GM12878 (cell line): ENCODE data around the gene SMOC2.

Experiments used
- MXI1 ChIP-seq: fragments of 150-350 bp; IDR thresholded peaks from 2 replicates; pipeline ENCODE4 v1.6.1; 2011; ENCODE audit warnings: low read depth, mild to moderate bottlenecking, inconsistent platforms, low read length, improper control_type of control experiment
- NFYB ChIP-seq: IDR thresholded peaks from 2 replicates; pipeline ENCODE4 v1.6.1; 2011; ENCODE audit warnings: low read depth, mild to moderate bottlenecking, low read length, improper control_type of control experiment, moderate library complexity; ENCODE audit not compliant: insufficient read depth
- POLR2AphosphoS2 ChIP-seq: IDR thresholded peaks from 2 replicates; pipeline ENCODE4 v1.6.1; 2011; ENCODE audit warnings: low read depth, mild to moderate bottlenecking, low read length, improper control_type of control experiment, moderate library complexity
- RELA ChIP-seq: fragments of 450-650 bp; IDR thresholded peaks from 2 replicates; pipeline ENCODE4 v1.8.0; 2014; ENCODE audit warnings: borderline replicate concordance; ENCODE audit not compliant: partially characterized antibody
- YY1 ChIP-seq: IDR thresholded peaks from 2 replicates; pipeline ENCODE4 v1.6.1; 2011; ENCODE audit warnings: low read depth, mild to moderate bottlenecking, low read length
- TF ChIP-seq, protein P1 (sequence below): IDR thresholded peaks from 2 replicates; pipeline ENCODE4 v1.6.1; 2012; ENCODE audit warnings: mild to moderate bottlenecking, low read depth, low read length
- TF ChIP-seq, protein P2 (sequence below): fragments of 450-650 bp; formaldehyde crosslinking; IDR thresholded peaks from 2 replicates; pipeline ENCODE4 v1.5.0; 2022; ENCODE audit warnings: mild to moderate bottlenecking, missing genetic modification characterization
- TF ChIP-seq, protein P3 (sequence below): IDR thresholded peaks from 2 replicates; pipeline ENCODE4 v1.6.1; 2012; ENCODE audit warnings: low read depth, low read length, improper control_type of control experiment

DNA sequence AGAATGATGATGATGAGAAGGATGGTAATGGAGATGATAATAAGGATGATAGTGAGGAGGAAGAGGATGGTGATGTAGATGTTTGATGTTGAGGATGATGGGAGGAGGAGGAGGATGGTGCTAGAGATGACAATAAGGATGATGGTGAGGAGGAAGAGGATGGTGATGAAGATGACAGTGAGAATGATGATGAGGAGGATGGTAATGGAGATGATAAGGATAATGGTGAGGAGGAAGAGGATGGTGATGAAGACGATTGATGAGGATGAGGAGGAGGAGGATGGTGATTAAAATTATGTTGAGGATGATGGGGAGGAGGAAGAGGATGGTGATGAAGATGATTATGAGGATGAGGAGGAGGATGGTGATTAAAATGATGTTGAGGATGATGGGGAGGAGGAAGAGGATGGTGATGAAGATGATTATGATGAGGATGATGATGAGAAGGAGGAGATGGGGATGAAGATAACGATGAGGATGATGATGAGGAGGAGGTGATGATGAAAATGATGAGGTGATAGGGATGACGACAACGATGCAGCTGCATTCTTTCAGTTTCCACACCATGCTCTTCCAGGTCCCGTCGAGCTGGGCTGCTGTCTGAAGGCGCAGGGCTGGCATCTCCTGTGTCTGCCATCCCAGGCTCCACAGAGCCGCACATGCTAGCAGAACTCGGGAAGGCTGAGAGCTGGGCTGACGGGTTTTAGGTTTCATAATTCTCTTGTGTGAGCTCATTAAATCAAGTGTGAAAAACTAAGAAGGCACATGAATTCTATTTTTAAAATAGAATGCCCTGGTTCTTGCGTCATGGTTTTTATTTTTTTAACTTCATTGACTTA is 274.9 kb downstream of the SMOC2 start:
- TF ChIP-seq RELA = no peak
- TF ChIP-seq NFYB = no peak
- TF ChIP-seq, protein P1, sequence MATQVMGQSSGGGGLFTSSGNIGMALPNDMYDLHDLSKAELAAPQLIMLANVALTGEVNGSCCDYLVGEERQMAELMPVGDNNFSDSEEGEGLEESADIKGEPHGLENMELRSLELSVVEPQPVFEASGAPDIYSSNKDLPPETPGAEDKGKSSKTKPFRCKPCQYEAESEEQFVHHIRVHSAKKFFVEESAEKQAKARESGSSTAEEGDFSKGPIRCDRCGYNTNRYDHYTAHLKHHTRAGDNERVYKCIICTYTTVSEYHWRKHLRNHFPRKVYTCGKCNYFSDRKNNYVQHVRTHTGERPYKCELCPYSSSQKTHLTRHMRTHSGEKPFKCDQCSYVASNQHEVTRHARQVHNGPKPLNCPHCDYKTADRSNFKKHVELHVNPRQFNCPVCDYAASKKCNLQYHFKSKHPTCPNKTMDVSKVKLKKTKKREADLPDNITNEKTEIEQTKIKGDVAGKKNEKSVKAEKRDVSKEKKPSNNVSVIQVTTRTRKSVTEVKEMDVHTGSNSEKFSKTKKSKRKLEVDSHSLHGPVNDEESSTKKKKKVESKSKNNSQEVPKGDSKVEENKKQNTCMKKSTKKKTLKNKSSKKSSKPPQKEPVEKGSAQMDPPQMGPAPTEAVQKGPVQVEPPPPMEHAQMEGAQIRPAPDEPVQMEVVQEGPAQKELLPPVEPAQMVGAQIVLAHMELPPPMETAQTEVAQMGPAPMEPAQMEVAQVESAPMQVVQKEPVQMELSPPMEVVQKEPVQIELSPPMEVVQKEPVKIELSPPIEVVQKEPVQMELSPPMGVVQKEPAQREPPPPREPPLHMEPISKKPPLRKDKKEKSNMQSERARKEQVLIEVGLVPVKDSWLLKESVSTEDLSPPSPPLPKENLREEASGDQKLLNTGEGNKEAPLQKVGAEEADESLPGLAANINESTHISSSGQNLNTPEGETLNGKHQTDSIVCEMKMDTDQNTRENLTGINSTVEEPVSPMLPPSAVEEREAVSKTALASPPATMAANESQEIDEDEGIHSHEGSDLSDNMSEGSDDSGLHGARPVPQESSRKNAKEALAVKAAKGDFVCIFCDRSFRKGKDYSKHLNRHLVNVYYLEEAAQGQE = no peak
- TF ChIP-seq MXI1 = no peak
- no peak for TF ChIP-seq POLR2AphosphoS2
- TF ChIP-seq, protein P2, sequence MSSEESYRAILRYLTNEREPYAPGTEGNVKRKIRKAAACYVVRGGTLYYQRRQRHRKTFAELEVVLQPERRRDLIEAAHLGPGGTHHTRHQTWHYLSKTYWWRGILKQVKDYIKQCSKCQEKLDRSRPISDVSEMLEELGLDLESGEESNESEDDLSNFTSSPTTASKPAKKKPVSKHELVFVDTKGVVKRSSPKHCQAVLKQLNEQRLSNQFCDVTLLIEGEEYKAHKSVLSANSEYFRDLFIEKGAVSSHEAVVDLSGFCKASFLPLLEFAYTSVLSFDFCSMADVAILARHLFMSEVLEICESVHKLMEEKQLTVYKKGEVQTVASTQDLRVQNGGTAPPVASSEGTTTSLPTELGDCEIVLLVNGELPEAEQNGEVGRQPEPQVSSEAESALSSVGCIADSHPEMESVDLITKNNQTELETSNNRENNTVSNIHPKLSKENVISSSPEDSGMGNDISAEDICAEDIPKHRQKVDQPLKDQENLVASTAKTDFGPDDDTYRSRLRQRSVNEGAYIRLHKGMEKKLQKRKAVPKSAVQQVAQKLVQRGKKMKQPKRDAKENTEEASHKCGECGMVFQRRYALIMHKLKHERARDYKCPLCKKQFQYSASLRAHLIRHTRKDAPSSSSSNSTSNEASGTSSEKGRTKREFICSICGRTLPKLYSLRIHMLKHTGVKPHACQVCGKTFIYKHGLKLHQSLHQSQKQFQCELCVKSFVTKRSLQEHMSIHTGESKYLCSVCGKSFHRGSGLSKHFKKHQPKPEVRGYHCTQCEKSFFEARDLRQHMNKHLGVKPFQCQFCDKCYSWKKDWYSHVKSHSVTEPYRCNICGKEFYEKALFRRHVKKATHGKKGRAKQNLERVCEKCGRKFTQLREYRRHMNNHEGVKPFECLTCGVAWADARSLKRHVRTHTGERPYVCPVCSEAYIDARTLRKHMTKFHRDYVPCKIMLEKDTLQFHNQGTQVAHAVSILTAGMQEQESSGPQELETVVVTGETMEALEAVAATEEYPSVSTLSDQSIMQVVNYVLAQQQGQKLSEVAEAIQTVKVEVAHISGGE (CRISPR knock-in tag) = no peak
- TF ChIP-seq, protein P3, sequence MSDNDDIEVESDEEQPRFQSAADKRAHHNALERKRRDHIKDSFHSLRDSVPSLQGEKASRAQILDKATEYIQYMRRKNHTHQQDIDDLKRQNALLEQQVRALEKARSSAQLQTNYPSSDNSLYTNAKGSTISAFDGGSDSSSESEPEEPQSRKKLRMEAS = no peak
- no peak for TF ChIP-seq YY1
